Panc1 (cell line): ENCODE results near the gene KRTAP10-2. TPM values are rescaled to one million over a fixed set of nuclear protein-coding genes. Genes with fewer than 3 reads are reported as not detected.

Experiments
- ATAC-seq: fragments of 200-7000 bp; cut with Tn5 transposase; 2 replicates; pipeline ENCODE4 v1.9.1; 2020; ENCODE audit warnings: mild to moderate bottlenecking, moderate library complexity
- BruUV-seq: library from RNA; stranded (reverse); fragments of 400-500 nt; replicated peaks from 2 replicates; lab custom pipeline; 2021; lab: Mats Ljungman, UMichigan
- CTCF ChIA-PET: fragments of 300-600 bp; sonication (Branson Sonifier 250); formaldehyde crosslinking; loops from one replicate; lab custom pipeline; 2022; ENCODE audit warnings: antibody characterized with exemption; lab: Charles Lee
- POLR2A ChIA-PET: fragments of 300-600 bp; sonication (Branson Sonifier 250); formaldehyde crosslinking; loops from one replicate; lab custom pipeline; 2022; ENCODE audit warnings: antibody characterized with exemption; lab: Charles Lee
- DNase-seq: peaks from one replicate; pipeline ENCODE4 v3.0.0-alpha.2; 2010; ENCODE audit warnings: low read depth, low spot score
- H3K27ac ChIP-seq: 2 replicates; pipeline ENCODE4 v1.5.1; 2011; ENCODE audit warnings: mild to moderate bottlenecking, low read length, inconsistent platforms
- H3K27me3 ChIP-seq: fragments of 200-500 bp; sonication (Bioruptor generic); 2 replicates; pipeline ENCODE4 v1.6.0; 2014; ENCODE audit warnings: low read length, inconsistent platforms; ENCODE audit not compliant: control insufficient read depth, insufficient read depth
- H3K36me3 ChIP-seq: fragments of 200-500 bp; sonication (Bioruptor generic); 2 replicates; pipeline ENCODE4 v1.5.1; 2014; ENCODE audit warnings: inconsistent platforms, mild to moderate bottlenecking, low read length, moderate library complexity; ENCODE audit not compliant: control insufficient read depth, insufficient read depth
- H3K4me1 ChIP-seq: 2 replicates; pipeline ENCODE4 v1.5.1; 2011; ENCODE audit warnings: inconsistent platforms, mild to moderate bottlenecking, low read length, moderate library complexity; ENCODE audit not compliant: control insufficient read depth, insufficient read depth
- H3K4me3 ChIP-seq, 2 experiments: 2 replicates each; pipeline ENCODE4 v1.5.1; 2011 to 2012; ENCODE audit warnings: low read depth in 2 of 2, low read length in 2 of 2, mild to moderate bottlenecking in 2 of 2, inconsistent platforms in 1 of 2, moderate library complexity in 1 of 2
- H3K9me3 ChIP-seq: fragments of 200-500 bp; sonication (Bioruptor generic); 2 replicates; pipeline ENCODE4 v1.5.1; 2014; ENCODE audit warnings: low read depth, mild to moderate bottlenecking, inconsistent platforms, low read length, moderate library complexity; ENCODE audit not compliant: control insufficient read depth, insufficient read depth
- CTCF ChIP-seq: fragments of 450-650 bp; IDR thresholded peaks from 2 replicates; pipeline ENCODE4 v1.5.1; 2017; ENCODE audit warnings: mild to moderate bottlenecking
- POLR2AphosphoS5 ChIP-seq: IDR thresholded peaks from 2 replicates; pipeline ENCODE4 v1.6.1; 2012; ENCODE audit warnings: mild to moderate bottlenecking, low read depth, low read length, moderate library complexity
- REST ChIP-seq, 2 experiments: IDR thresholded peaks; 2 replicates each; pipeline ENCODE4 v1.6.1; 2011 to 2012; ENCODE audit warnings: low read depth in 2 of 2, control low read depth in 1 of 2, low read length in 1 of 2, mild to moderate bottlenecking in 1 of 2, moderate library complexity in 1 of 2; ENCODE audit not compliant: insufficient read depth in 1 of 2
- SIN3A ChIP-seq: IDR thresholded peaks from 2 replicates; pipeline ENCODE4 v1.6.1; 2012; ENCODE audit warnings: low read depth, mild to moderate bottlenecking, low read length, moderate library complexity, borderline replicate concordance; ENCODE audit not compliant: insufficient read depth
- TCF7L2 ChIP-seq: IDR thresholded peaks from 2 replicates; pipeline ENCODE4 v1.6.1; 2011; ENCODE audit warnings: mild to moderate bottlenecking, low read depth, low read length, inconsistent platforms
- in situ Hi-C: cut with HindIII; loops from 2 replicates; pipeline ENCODE4 v1.10.0; 2016; ENCODE audit warnings: low sequenced_read_pairs, low pct_unique_long_range_greater_than_20kb
- intact Hi-C: fragments of 100-400 bp; cut with micrococcal nuclease; formaldehyde crosslinking; loops from one replicate; pipeline ENCODE4 v1.10.0; 2022; ENCODE audit not compliant: unreplicated experiment
- total RNA-seq: library from RNA; stranded (reverse); gene quantifications from one replicate; pipeline ENCODE4 v1.2.1, GENCODE V29; 2021; ENCODE audit not compliant: unreplicated experiment

Gene KRTAP10-2
- total RNA-seq, 1 experiment from 2014 or later = not detected

- no peaks in the 10 kb centered on the region for H3K36me3 ChIP-seq
- in situ Hi-C loops = no loop called here
- intact Hi-C loops = no loop called here
- ChIA-PET POLR2A (no interaction called here), CTCF (no interaction called here)
- DNase-seq = no peak
- no peaks in the 10 kb centered on the region for H3K4me1 ChIP-seq
- TF ChIP-seq CTCF = no peak
- TF ChIP-seq REST (IDR thresholded peaks at IDR 0.05; ENCODE audit: insufficient read depth in 1 of 2, low read depth in 2 of 2, low read length in 1 of 2) = no peak
- TF ChIP-seq POLR2AphosphoS5 = no peak
- no peak for TF ChIP-seq TCF7L2
- no peak for TF ChIP-seq SIN3A
- ATAC-seq = no peak
- H3K4me3 ChIP-seq = no peak overlapping the region
- H3K27ac ChIP-seq = no peak overlapping the region
- peaks cover 4% of the 10 kb centered on the region for H3K27me3 ChIP-seq
- BruUV-seq = no TSS peak
- no peaks in the 10 kb centered on the region for H3K9me3 ChIP-seq
These were observed 37.8 kb upstream of the KRTAP10-2 start for GRCh38 chr21:44589094-44589493.

- in situ Hi-C loops = no loop called here
- BruUV-seq = no TSS peak
These were observed 34.6 kb upstream of the KRTAP10-2 start for GRCh38 chr21:44585892-44586291.

More at GRCh38 chr21:44585892-44586291, 34.6 kb upstream of the KRTAP10-2 start:
- Histone ChIP-seq H3K4me1 (peaks cover 4% of the 10 kb centered on the region; the same call in 1 of the 2 replicates), H3K27me3 (peaks cover 4% of the 10 kb centered on the region), H3K27ac (no peak overlapping the region), H3K9me3 (0 out of 2 replicates have a peak, but pooled peaks cover 7% of the 10 kb centered on the region), H3K36me3 (no peaks in the 10 kb centered on the region), H3K4me3 (no peak overlapping the region)
- intact Hi-C loops = no loop called here
- DNase-seq (no peak), ATAC-seq (no peak)
- ChIA-PET CTCF (no interaction called here), POLR2A (no interaction called here)
- TF ChIP-seq POLR2AphosphoS5 (no peak), TCF7L2 (no peak), REST (IDR thresholded peaks at IDR 0.05; ENCODE audit: insufficient read depth in 1 of 2, low read depth in 2 of 2, low read length in 1 of 2) (no peak), CTCF (no peak), SIN3A (no peak)
